WI38 (cell line): Measurements from ENCODE around the gene STK17B.
"Not testable (repeated sequence)": the region's sequence is repeated elsewhere in the genome, so short reads cannot be mapped to it uniquely, and the experiment has no call there.

Experiments used
- H3K4me3 ChIP-seq: 2 replicates; pipeline ENCODE4 v1.5.1; 2011; ENCODE audit warnings: low read depth, mild to moderate bottlenecking, control low read depth, low read length
- TF ChIP-seq, protein P1 (sequence below): IDR thresholded peaks from 2 replicates; pipeline ENCODE4 v1.5.1; 2012; ENCODE audit warnings: low read depth, mild to moderate bottlenecking, control low read depth, low read length

Gene STK17B

GRCh38 chr2:196200557-196200956 is 29.2 kb upstream of the STK17B start:
- no peak overlapping the region for H3K4me3 ChIP-seq
- TF ChIP-seq, protein P1, sequence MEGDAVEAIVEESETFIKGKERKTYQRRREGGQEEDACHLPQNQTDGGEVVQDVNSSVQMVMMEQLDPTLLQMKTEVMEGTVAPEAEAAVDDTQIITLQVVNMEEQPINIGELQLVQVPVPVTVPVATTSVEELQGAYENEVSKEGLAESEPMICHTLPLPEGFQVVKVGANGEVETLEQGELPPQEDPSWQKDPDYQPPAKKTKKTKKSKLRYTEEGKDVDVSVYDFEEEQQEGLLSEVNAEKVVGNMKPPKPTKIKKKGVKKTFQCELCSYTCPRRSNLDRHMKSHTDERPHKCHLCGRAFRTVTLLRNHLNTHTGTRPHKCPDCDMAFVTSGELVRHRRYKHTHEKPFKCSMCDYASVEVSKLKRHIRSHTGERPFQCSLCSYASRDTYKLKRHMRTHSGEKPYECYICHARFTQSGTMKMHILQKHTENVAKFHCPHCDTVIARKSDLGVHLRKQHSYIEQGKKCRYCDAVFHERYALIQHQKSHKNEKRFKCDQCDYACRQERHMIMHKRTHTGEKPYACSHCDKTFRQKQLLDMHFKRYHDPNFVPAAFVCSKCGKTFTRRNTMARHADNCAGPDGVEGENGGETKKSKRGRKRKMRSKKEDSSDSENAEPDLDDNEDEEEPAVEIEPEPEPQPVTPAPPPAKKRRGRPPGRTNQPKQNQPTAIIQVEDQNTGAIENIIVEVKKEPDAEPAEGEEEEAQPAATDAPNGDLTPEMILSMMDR = no peak

- H3K4me3 ChIP-seq = no peak overlapping the region
- TF ChIP-seq, protein P1 = no peak
Measured at GRCh38 chr2:196195758-196196157, 24.4 kb upstream of the STK17B start.

- H3K4me3 ChIP-seq = no peak overlapping the region
- TF ChIP-seq, protein P1 = no peak
Measured at GRCh38 chr2:196195302-196195701, 23.9 kb upstream of the STK17B start.

GRCh38 chr2:196191541-196191940 is 20.2 kb upstream of the STK17B start:
- no peak overlapping the region for H3K4me3 ChIP-seq
- TF ChIP-seq, protein P1 = no peak

DNA sequence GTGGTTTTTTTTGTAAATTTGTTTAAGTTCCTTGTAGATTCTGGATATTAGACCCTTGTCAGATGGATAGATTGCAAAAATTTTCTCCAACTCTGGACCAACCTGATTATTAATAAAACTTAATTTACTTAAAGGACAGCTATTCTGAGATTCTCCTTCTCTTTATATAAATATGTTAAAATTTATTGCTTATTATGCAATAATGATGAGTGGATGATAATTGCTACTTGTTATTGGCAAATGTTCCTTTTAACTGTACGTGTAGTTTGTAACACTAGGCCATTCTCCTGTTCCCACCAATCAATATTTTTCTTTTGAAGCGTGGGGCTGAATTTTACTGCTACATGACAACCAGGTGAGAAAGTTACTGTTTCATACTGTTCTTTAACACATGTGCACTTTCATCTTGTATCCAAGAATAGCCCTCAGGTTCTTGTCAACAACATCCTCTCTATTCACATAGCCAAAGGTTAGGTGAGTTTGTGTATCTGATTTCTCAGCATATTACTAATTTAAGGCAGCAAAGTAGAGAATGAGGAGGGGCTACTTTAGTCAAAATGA is 16.6 kb upstream of the STK17B start:
- no peak overlapping the region for H3K4me3 ChIP-seq
- TF ChIP-seq, protein P1 = no peak

- H3K4me3 ChIP-seq = not testable (repeated sequence)
Measured at GRCh38 chr2:196187175-196187700, 15.9 kb upstream of the STK17B start.

DNA sequence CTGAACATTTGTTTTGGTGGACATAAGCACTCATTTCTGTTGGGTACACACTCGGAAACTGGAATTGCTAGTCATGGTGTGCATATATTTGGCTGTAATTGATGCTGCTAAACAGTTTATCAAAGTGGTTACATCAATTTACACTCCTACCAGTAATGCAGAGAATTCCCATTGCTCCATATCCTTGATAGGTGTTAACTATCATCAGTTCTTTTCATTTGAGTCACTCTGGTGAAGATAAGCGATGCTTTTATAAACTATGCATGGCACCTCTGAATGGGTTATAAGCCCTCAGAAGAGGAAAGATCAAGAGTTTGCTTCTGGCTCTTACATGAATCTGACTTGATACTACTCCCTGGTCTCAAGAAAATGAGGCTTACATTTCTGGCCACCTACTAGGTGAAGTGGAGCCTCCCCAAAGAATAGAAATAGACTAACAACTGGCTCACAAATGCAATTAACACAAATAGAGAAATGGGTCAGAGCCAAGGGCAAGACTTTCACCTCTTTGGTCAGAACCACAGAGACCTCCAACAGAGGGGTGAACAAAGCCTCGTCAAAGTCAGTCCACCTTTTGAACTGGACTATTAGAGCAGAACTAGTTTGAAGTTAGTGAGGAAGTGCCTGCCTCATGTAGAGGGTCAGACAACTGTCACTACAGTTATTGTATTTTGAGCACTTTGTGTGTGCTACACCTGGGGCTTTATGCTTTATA is 15.0 kb upstream of the STK17B start:
- no peak overlapping the region for H3K4me3 ChIP-seq
- TF ChIP-seq, protein P1 = no peak
